Measurements from ENCODE around the gene KCNJ10.
A peak's percentile ranks its signal among the peaks of the same experiment; 100 is the strongest.

KCNJ10 gene

GRCh38 chr1:160096274-160097116 lies 26.5 kb upstream of the KCNJ10 start:
- POLR2A ChIA-PET = interaction anchor here (0.9 kb wide), 1 partner anchor 14 kb away, joined by 3 read pairs; no protein-coding TSS in a partner anchor
- Histone ChIP-seq H3K36me3 (ENCODE audit: control insufficient read depth in 2 of 2, insufficient read depth in 1 of 2, low read length in 2 of 2) (peaks cover 0 to 19% of the 10 kb centered on the region in 2 experiments; a peak in 1 of 3 replicates), H3K9me3 (ENCODE audit: control insufficient read depth, insufficient read depth, low read depth, low read length) (no peaks in the 10 kb centered on the region), H3K4me3 (ENCODE audit: low read depth, low read length) (no peak overlapping the region), H3K27ac (ENCODE audit: extremely low read depth, low read depth, low read length) (no peak overlapping the region), H3K4me1 (ENCODE audit: control insufficient read depth, insufficient read depth, low read length) (peaks cover 4% of the 10 kb centered on the region)
- peak; percentile 71 for TF ChIP-seq PRDM10 (tag by site-specific recombination; IDR thresholded peaks at IDR 0.05)
- peak; percentile 57 for TF ChIP-seq ZNF10 (tag by site-specific recombination; IDR thresholded peaks at IDR 0.05)
- TF ChIP-seq ZNF221 (tag by site-specific recombination; IDR thresholded peaks at IDR 0.05; ENCODE audit: borderline replicate concordance) = no peak
- no peak for TF ChIP-seq ZNF23 (tag by site-specific recombination; IDR thresholded peaks at IDR 0.05; ENCODE audit: borderline replicate concordance)
- CTCF ChIA-PET = interaction anchor here (0.6 to 5.1 kb wide), 9 partner anchors 10 to 885 kb away, joined by 3 to 64 read pairs (median 4); no protein-coding TSS in a partner anchor

- H3K4me1 ChIP-seq (ENCODE audit: control insufficient read depth, insufficient read depth, low read length) = peaks cover 4% of the 10 kb centered on the region; the same call in 1 of the 2 replicates
- no peaks in the 10 kb centered on the region for H3K9me3 ChIP-seq (ENCODE audit: control insufficient read depth, insufficient read depth, low read depth, low read length)
- ChIA-PET POLR2A (no interaction called here), CTCF (interaction anchor here (0.7 to 5.1 kb wide), 7 partner anchors 9 to 281 kb away, joined by 3 to 64 read pairs (median 4); no protein-coding TSS in a partner anchor)
- H3K27ac ChIP-seq (ENCODE audit: extremely low read depth, low read depth, low read length) = no peak overlapping the region
- TF ChIP-seq ZNF677 (tag by site-specific recombination; IDR thresholded peaks at IDR 0.05) = no peak
- TF ChIP-seq PRDM10 (tag by site-specific recombination; IDR thresholded peaks at IDR 0.05) = no peak
- H3K4me3 ChIP-seq (ENCODE audit: low read depth, low read length) = no peak overlapping the region
- H3K36me3 ChIP-seq (ENCODE audit: control insufficient read depth in 2 of 2, insufficient read depth in 1 of 2, low read length in 2 of 2) = peaks cover 0 to 19% of the 10 kb centered on the region in 2 experiments; a peak in 1 of 3 replicates
Measured at GRCh38 chr1:160095382-160096105, 25.6 kb upstream of the KCNJ10 start.

GRCh38 chr1:160094806-160095205 lies 24.8 kb upstream of the KCNJ10 start:
- Histone ChIP-seq H3K36me3 (ENCODE audit: control insufficient read depth in 2 of 2, insufficient read depth in 1 of 2, low read length in 2 of 2) (peaks cover 0 to 19% of the 10 kb centered on the region in 2 experiments; a peak in 1 of 3 replicates), H3K4me3 (ENCODE audit: low read depth, low read length) (no peak overlapping the region), H3K9me3 (ENCODE audit: control insufficient read depth, insufficient read depth, low read depth, low read length) (no peaks in the 10 kb centered on the region), H3K4me1 (ENCODE audit: control insufficient read depth, insufficient read depth, low read length) (peaks cover 4% of the 10 kb centered on the region; the same call in 1 of the 2 replicates), H3K27ac (ENCODE audit: extremely low read depth, low read depth, low read length) (no peak overlapping the region)
- ChIA-PET CTCF (interaction anchor here (0.7 to 5.1 kb wide), 2 partner anchors 9 to 170 kb away, joined by 3 to 64 read pairs; no protein-coding TSS in a partner anchor), POLR2A (no interaction called here)
- no peak for TF ChIP-seq ZEB2 (tag by site-specific recombination; IDR thresholded peaks at IDR 0.05)
- TF ChIP-seq ATF2 (tag by site-specific recombination; IDR thresholded peaks at IDR 0.05; ENCODE audit: low read depth) = no peak
- no peak for TF ChIP-seq ZNF133 (tag by site-specific recombination; IDR thresholded peaks at IDR 0.05)
- no peak for TF ChIP-seq ZNF791 (tag by site-specific recombination; IDR thresholded peaks at IDR 0.05)
- TF ChIP-seq MZF1 (tag by site-specific recombination; IDR thresholded peaks at IDR 0.05; ENCODE audit: borderline replicate concordance) = no peak
- TF ChIP-seq MEIS1 (CRISPR knock-in tag; IDR thresholded peaks at IDR 0.05; ENCODE audit: borderline replicate concordance) = no peak
- no peak for TF ChIP-seq SP7 (tag by site-specific recombination; IDR thresholded peaks at IDR 0.05)
- no peak for TF ChIP-seq ZNF184 (tag by site-specific recombination; IDR thresholded peaks at IDR 0.05)
- TF ChIP-seq ZNF530 (tag by site-specific recombination; IDR thresholded peaks at IDR 0.05; ENCODE audit: low read depth) = no peak
- TF ChIP-seq ZNF175 (tag by site-specific recombination; IDR thresholded peaks at IDR 0.05) = no peak
- TF ChIP-seq ZNF155 (tag by site-specific recombination; IDR thresholded peaks at IDR 0.05) = no peak
- no peak for TF ChIP-seq ZNF174 (tag by site-specific recombination; IDR thresholded peaks at IDR 0.05)
- no peak for TF ChIP-seq ZNF350 (tag by site-specific recombination; IDR thresholded peaks at IDR 0.05)
- TF ChIP-seq ZNF777 (tag by site-specific recombination; IDR thresholded peaks at IDR 0.05; ENCODE audit: borderline replicate concordance) = no peak
- no peak for TF ChIP-seq ZNF624 (tag by site-specific recombination; IDR thresholded peaks at IDR 0.05)
